Measurements from ENCODE around the gene TCL1A.

GRCh38 chr14:95677179-95677835 lies 36.6 kb downstream of the TCL1A start:
- TF ChIP-seq EZH2 (IDR thresholded peaks at IDR 0.05), result no peak
- no peak for TF ChIP-seq POLR2AphosphoS5 (IDR thresholded peaks at IDR 0.05; ENCODE audit: borderline replicate concordance, low read depth, low read length)
